Liver (tissue), 9 donors: ENCODE measurements around the gene TLNRD1. TPM values are rescaled to one million over a fixed set of nuclear protein-coding genes. Genes with fewer than 3 reads are reported as not detected.

Source experiments
- DNase-seq: peaks from one replicate; pipeline ENCODE4 v3.0.0-alpha.2; 2017; ENCODE audit warnings: low spot score
- H3K27ac ChIP-seq, 2 donors: one replicate each; pipeline ENCODE4 v1.7.0; 2013; ENCODE audit warnings: inconsistent platforms in 2 of 2, low read length in 2 of 2, control low read depth in 1 of 2, low read depth in 1 of 2, mild to moderate bottlenecking in 1 of 2
- H3K27me3 ChIP-seq, 4 donors: one replicate each; pipeline versions ENCODE4 v1.6.1 to v1.7.0; 2013; ENCODE audit warnings: low read length in 3 of 4, inconsistent platforms in 1 of 4, mild to moderate bottlenecking in 1 of 4, moderate library complexity in 1 of 4; ENCODE audit not compliant: control insufficient read depth in 4 of 4, insufficient read depth in 4 of 4
- H3K36me3 ChIP-seq, 4 donors: one replicate each; pipeline versions ENCODE4 v1.6.1 to v1.7.0; 2013; ENCODE audit warnings: low read length in 3 of 4, mild to moderate bottlenecking in 3 of 4, low read depth in 1 of 4, moderate library complexity in 1 of 4; ENCODE audit not compliant: control insufficient read depth in 4 of 4, insufficient read depth in 3 of 4
- H3K4me1 ChIP-seq, 4 donors: one replicate each; pipeline versions ENCODE4 v1.6.1 to v1.7.0; 2013; ENCODE audit warnings: low read length in 3 of 4, mild to moderate bottlenecking in 3 of 4, moderate library complexity in 1 of 4; ENCODE audit not compliant: control insufficient read depth in 4 of 4, insufficient read depth in 4 of 4
- H3K4me3 ChIP-seq, 3 donors: one replicate each; pipeline versions ENCODE4 v1.6.1 to v1.7.0; 2013; ENCODE audit warnings: low read length in 3 of 3, control low read depth in 1 of 3, low read depth in 1 of 3, mild to moderate bottlenecking in 1 of 3
- H3K9ac ChIP-seq, 2 donors: one replicate each; pipeline ENCODE4 v1.7.0; 2013; ENCODE audit warnings: low read length in 2 of 2, mild to moderate bottlenecking in 2 of 2, moderate library complexity in 2 of 2, control low read depth in 1 of 2, low read depth in 1 of 2
- H3K9me3 ChIP-seq, 4 donors: one replicate each; pipeline versions ENCODE4 v1.6.1 to v1.7.0; 2013; ENCODE audit warnings: low read length in 3 of 4; ENCODE audit not compliant: control insufficient read depth in 4 of 4
- CTCF ChIP-seq: fragments of 150-350 bp; IDR thresholded peaks from 2 replicates; pipeline ENCODE4 v1.5.1; 2017; ENCODE audit warnings: improper control_type of control experiment, low read depth, low read length; ENCODE audit not compliant: missing input control
- EGR1 ChIP-seq, 2 donors: IDR thresholded peaks; 2 replicates each; pipeline ENCODE4 v1.6.1; 2016 to 2018; ENCODE audit warnings: antibody characterized with exemption in 2 of 2, low read depth in 2 of 2
- FOXA2 ChIP-seq: IDR thresholded peaks from 2 replicates; pipeline ENCODE4 v1.6.1; 2016; ENCODE audit warnings: antibody characterized with exemption
- GABPA ChIP-seq, 2 donors: IDR thresholded peaks in 1 of 2; conservative IDR thresholded peaks in 1 of 2; 2 replicates each; pipeline ENCODE4 v1.6.1; 2016; ENCODE audit warnings: antibody characterized with exemption in 2 of 2, mild to moderate bottlenecking in 1 of 2, moderate library complexity in 1 of 2
- HNF4A ChIP-seq, 2 donors: conservative IDR thresholded peaks; 2 replicates each; pipeline ENCODE4 v1.6.1; 2016; ENCODE audit warnings: antibody characterized with exemption in 2 of 2, mild to moderate bottlenecking in 2 of 2
- HNF4G ChIP-seq: IDR thresholded peaks from 2 replicates; pipeline ENCODE4 v1.6.1; 2016; ENCODE audit warnings: antibody characterized with exemption
- JUND ChIP-seq, 2 donors: IDR thresholded peaks; 2 replicates each; pipeline ENCODE4 v1.6.1; 2016; ENCODE audit warnings: antibody characterized with exemption in 2 of 2
- NR2F2 ChIP-seq: IDR thresholded peaks from 2 replicates; pipeline ENCODE4 v1.6.1; 2016; ENCODE audit warnings: antibody characterized with exemption
- RAD21 ChIP-seq, 2 donors: IDR thresholded peaks; 2 replicates each; pipeline ENCODE4 v1.6.1; 2016; ENCODE audit warnings: antibody characterized with exemption in 2 of 2, mild to moderate bottlenecking in 2 of 2
- RXRA ChIP-seq, 2 donors: IDR thresholded peaks; 2 replicates each; pipeline ENCODE4 v1.6.1; 2017 to 2018; ENCODE audit warnings: antibody characterized with exemption in 2 of 2, mild to moderate bottlenecking in 1 of 2
- TAF1 ChIP-seq: conservative IDR thresholded peaks from 2 replicates; pipeline ENCODE4 v1.6.1; 2016; ENCODE audit warnings: antibody characterized with exemption, mild to moderate bottlenecking
- YY1 ChIP-seq: IDR thresholded peaks from 2 replicates; pipeline ENCODE4 v1.6.1; 2016; ENCODE audit warnings: antibody characterized with exemption, mild to moderate bottlenecking
- WGBS: extraction: QIAGEN DNeasy Blood & Tissue Kit; methylation state at CpG from one replicate; pipeline ENCODE4 v1.1.7; 2013; 5-methylcytosine and 5-hydroxymethylcytosine counted together
- polyA plus RNA-seq, 2 donors: library from polyadenylated mRNA; stranded (reverse) in 1 of 2; unstranded in 1 of 2; fragments of 200-250 nt in 1 of 2; fragments of >200 nt in 1 of 2; fragmentation: Nextera tagmentation in 1 of 2; extraction: Ambion mirVana in 1 of 2; gene quantifications; one replicate each; pipeline versions ENCODE4 v1.2.1 to v1.2.3, GENCODE V29; 2013 to 2015
- total RNA-seq, 2 donors: library from RNA; depleted of rRNA; stranded (reverse); fragments of >200 nt; gene quantifications; one replicate each; pipeline ENCODE4 v1.2.3, GENCODE V29; 2014
- TF ChIP-seq, protein P1 (sequence below): IDR thresholded peaks from 2 replicates; pipeline ENCODE4 v1.6.1; 2016; ENCODE audit warnings: antibody characterized with exemption, mild to moderate bottlenecking
- TF ChIP-seq, protein P2 (sequence below): IDR thresholded peaks from 2 replicates; pipeline ENCODE4 v1.6.1; 2016; ENCODE audit warnings: antibody characterized with exemption
- TF ChIP-seq, protein P3 (sequence below): IDR thresholded peaks from 2 replicates; pipeline ENCODE4 v1.6.1; 2016; ENCODE audit warnings: antibody characterized with exemption
- TF ChIP-seq, protein P4 (sequence below): IDR thresholded peaks from 2 replicates; pipeline ENCODE4 v1.6.1; 2016; ENCODE audit warnings: antibody characterized with exemption
- donor health status: healthy.
- donor health status: healthy.
- donor health status: healthy.
- donor health status: healthy.
- donor health status: healthy.

The TLNRD1 gene
- total and polyA plus RNA-seq, 4 donors = 1.1 to 5.8 (median 3.2) TPM

GRCh38 chr15:81006124-81006523 lies 5.4 kb downstream of the TLNRD1 start (continued):
- TF ChIP-seq HNF4A (conservative IDR thresholded peaks at IDR 0.05) (no peak), HNF4G (no peak), YY1 (no peak)
- TF ChIP-seq, protein P1, sequence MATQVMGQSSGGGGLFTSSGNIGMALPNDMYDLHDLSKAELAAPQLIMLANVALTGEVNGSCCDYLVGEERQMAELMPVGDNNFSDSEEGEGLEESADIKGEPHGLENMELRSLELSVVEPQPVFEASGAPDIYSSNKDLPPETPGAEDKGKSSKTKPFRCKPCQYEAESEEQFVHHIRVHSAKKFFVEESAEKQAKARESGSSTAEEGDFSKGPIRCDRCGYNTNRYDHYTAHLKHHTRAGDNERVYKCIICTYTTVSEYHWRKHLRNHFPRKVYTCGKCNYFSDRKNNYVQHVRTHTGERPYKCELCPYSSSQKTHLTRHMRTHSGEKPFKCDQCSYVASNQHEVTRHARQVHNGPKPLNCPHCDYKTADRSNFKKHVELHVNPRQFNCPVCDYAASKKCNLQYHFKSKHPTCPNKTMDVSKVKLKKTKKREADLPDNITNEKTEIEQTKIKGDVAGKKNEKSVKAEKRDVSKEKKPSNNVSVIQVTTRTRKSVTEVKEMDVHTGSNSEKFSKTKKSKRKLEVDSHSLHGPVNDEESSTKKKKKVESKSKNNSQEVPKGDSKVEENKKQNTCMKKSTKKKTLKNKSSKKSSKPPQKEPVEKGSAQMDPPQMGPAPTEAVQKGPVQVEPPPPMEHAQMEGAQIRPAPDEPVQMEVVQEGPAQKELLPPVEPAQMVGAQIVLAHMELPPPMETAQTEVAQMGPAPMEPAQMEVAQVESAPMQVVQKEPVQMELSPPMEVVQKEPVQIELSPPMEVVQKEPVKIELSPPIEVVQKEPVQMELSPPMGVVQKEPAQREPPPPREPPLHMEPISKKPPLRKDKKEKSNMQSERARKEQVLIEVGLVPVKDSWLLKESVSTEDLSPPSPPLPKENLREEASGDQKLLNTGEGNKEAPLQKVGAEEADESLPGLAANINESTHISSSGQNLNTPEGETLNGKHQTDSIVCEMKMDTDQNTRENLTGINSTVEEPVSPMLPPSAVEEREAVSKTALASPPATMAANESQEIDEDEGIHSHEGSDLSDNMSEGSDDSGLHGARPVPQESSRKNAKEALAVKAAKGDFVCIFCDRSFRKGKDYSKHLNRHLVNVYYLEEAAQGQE = no peak

GRCh38 chr15:81007428-81008064 lies 6.8 kb downstream of the TLNRD1 start:
- Histone ChIP-seq H3K36me3 (no peaks in the 10 kb centered on the region), H3K4me3 (no peak overlapping the region), H3K9ac (no peak overlapping the region), H3K27me3 (no peaks in the 10 kb centered on the region), H3K27ac (no peak overlapping the region), H3K4me1 (peaks cover 17 to 57% (median 40%) of the 10 kb centered on the region in 4 donors), H3K9me3 (no peaks in the 10 kb centered on the region)
- WGBS = 78% methylated on average over 6 of the region's 6 CpGs
- no peak for DNase-seq
- TF ChIP-seq, protein P1 = no peak
- no peak for TF ChIP-seq RXRA (IDR thresholded peaks at IDR 0.05)
- no peak for TF ChIP-seq GABPA (IDR thresholded peaks at IDR 0.05 in 1 of 2, conservative IDR thresholded peaks at IDR 0.05 in 1 of 2)
- TF ChIP-seq, protein P2, sequence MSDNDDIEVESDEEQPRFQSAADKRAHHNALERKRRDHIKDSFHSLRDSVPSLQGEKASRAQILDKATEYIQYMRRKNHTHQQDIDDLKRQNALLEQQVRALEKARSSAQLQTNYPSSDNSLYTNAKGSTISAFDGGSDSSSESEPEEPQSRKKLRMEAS = no peak
- TF ChIP-seq EGR1 (IDR thresholded peaks at IDR 0.05; ENCODE audit: low read depth in 2 of 2) = no peak
- TF ChIP-seq NR2F2 = no peak
- TF ChIP-seq RAD21 (IDR thresholded peaks at IDR 0.05) = no peak
- no peak for TF ChIP-seq YY1
- TF ChIP-seq, protein P3, sequence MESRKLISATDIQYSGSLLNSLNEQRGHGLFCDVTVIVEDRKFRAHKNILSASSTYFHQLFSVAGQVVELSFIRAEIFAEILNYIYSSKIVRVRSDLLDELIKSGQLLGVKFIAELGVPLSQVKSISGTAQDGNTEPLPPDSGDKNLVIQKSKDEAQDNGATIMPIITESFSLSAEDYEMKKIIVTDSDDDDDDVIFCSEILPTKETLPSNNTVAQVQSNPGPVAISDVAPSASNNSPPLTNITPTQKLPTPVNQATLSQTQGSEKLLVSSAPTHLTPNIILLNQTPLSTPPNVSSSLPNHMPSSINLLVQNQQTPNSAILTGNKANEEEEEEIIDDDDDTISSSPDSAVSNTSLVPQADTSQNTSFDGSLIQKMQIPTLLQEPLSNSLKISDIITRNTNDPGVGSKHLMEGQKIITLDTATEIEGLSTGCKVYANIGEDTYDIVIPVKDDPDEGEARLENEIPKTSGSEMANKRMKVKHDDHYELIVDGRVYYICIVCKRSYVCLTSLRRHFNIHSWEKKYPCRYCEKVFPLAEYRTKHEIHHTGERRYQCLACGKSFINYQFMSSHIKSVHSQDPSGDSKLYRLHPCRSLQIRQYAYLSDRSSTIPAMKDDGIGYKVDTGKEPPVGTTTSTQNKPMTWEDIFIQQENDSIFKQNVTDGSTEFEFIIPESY = no peak
- TF ChIP-seq HNF4G = no peak
- TF ChIP-seq, protein P4, sequence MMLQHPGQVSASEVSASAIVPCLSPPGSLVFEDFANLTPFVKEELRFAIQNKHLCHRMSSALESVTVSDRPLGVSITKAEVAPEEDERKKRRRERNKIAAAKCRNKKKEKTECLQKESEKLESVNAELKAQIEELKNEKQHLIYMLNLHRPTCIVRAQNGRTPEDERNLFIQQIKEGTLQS = no peak
- no peak for TF ChIP-seq JUND (IDR thresholded peaks at IDR 0.05)
- no peak for TF ChIP-seq CTCF
- no peak for TF ChIP-seq HNF4A (conservative IDR thresholded peaks at IDR 0.05)
- no peak for TF ChIP-seq TAF1
- TF ChIP-seq FOXA2 = no peak
